ENCODE results near the gene RINL.

GRCh38 chr19:38883286-38883685 is 5.2 kb upstream of the RINL start:
- TF ChIP-seq CTCF (IDR thresholded peaks at IDR 0.05 in 4 of 5, conservative IDR thresholded peaks at IDR 0.05 in 1 of 5), result no peak
- no peak for TF ChIP-seq POLR2A (IDR thresholded peaks at IDR 0.05)
